Ovary (tissue), 9 donors: ENCODE measurements around the gene GNL3. TPM values are rescaled to one million over a fixed set of nuclear protein-coding genes. Genes with fewer than 3 reads are reported as not detected.

Experiments
- DNase-seq, 5 donors: peaks; one replicate each; pipeline ENCODE4 v3.0.0-alpha.2; 2019 to 2020
- H3K27ac ChIP-seq, 2 donors: fragments of 200-600 bp; one replicate each; pipeline versions ENCODE4 v1.5.1 to v1.8.0; 2019 to 2022
- H3K27me3 ChIP-seq: fragments of 200-600 bp; one replicate; pipeline ENCODE4 v1.8.0; 2022
- H3K36me3 ChIP-seq: fragments of 200-600 bp; sonication (generic); one replicate; pipeline ENCODE4 v1.5.1; 2019
- H3K4me1 ChIP-seq: one replicate; pipeline ENCODE4 v1.8.1; 2013; ENCODE audit warnings: mild to moderate bottlenecking, moderate library complexity; ENCODE audit not compliant: insufficient read depth
- H3K4me3 ChIP-seq: fragments of 200-600 bp; sonication (generic); one replicate; pipeline ENCODE4 v1.5.1; 2017
- H3K9me3 ChIP-seq, 2 donors: fragments of 200-600 bp in 1 of 2; sonication (generic) in 1 of 2; one replicate each; pipeline versions ENCODE4 v1.5.1 to v1.8.1; 2013 to 2019; ENCODE audit warnings: mild to moderate bottlenecking in 1 of 2, moderate library complexity in 1 of 2
- EP300 ChIP-seq: sonication (generic); formaldehyde crosslinking; IDR thresholded peaks from one replicate; pipeline ENCODE4 v1.6.1; 2017; ENCODE audit warnings: antibody characterized with exemption
- POLR2A ChIP-seq: fragments of 450-650 bp; IDR thresholded peaks from one replicate; pipeline ENCODE4 v1.6.1; 2017; ENCODE audit warnings: antibody characterized with exemption, mild to moderate bottlenecking, moderate library complexity
- WGBS, 3 donors: extraction: QIAGEN DNeasy Blood & Tissue Kit in 1 of 3; methylation state at CpG; one replicate each; pipeline versions ENCODE4 v1.1.5 to v1.1.7; 2013 to 2017; 5-methylcytosine and 5-hydroxymethylcytosine counted together
- intact Hi-C, 4 donors: fragments of 100-400 bp; cut with DNase I; formaldehyde crosslinking; loops; one replicate each; pipeline versions ENCODE4 v1.11.0 to v1.15.1; 2022 to 2023
- polyA plus RNA-seq, 2 donors: library from polyadenylated mRNA; stranded (reverse); fragments of 200-250 nt in 1 of 2; fragments of 350-450 nt in 1 of 2; fragmentation: Illumina TruSeq in 1 of 2; extraction: RNeasy Lipid Tissue Mini Kit (QIAGEN cat#74804) in 1 of 2; gene quantifications; one replicate each; pipeline ENCODE4 v1.2.3, GENCODE V29; 2013 to 2014
- total RNA-seq, 7 donors: library from RNA; depleted of rRNA in 2 of 7; stranded (reverse); fragments of >200 nt in 2 of 7; fragmentation: NEBNext Ultra II Directional in 3 of 7; extraction: Animal tissue kit (Norgen Biotek cat#: 25700) in 3 of 7; gene quantifications; one replicate each; pipeline versions ENCODE4 v1.1.0 to v1.2.4, GENCODE V29; 2016 to 2023
- TF ChIP-seq, protein P1 (sequence below), 3 donors: fragments of 450-650 bp in 2 of 3; fragments of 200-600 bp in 1 of 3; IDR thresholded peaks; one replicate each; pipeline versions ENCODE4 v1.5.1 to v1.8.0; 2016 to 2022; ENCODE audit warnings: antibody characterized with exemption in 3 of 3, mild to moderate bottlenecking in 1 of 3
- donor health status: DM: no; HTN: no; CAD: no; lungs with moderate emphysema.
- donor health status: DM: no; HTN: no; CAD: no.
- donor health status: Bipolar disorder and iron deficiency.
- donor health status: DM: yes; HTN: yes; CAD: no.
- donor health status: DM: no; HTN: no; CAD: no.
- donor health status: DM: yes; HTN: yes; CAD: no.

GNL3 gene
- total and polyA plus RNA-seq, 9 donors = 39.6 to 82.7 (median 59.3) TPM

DNA sequence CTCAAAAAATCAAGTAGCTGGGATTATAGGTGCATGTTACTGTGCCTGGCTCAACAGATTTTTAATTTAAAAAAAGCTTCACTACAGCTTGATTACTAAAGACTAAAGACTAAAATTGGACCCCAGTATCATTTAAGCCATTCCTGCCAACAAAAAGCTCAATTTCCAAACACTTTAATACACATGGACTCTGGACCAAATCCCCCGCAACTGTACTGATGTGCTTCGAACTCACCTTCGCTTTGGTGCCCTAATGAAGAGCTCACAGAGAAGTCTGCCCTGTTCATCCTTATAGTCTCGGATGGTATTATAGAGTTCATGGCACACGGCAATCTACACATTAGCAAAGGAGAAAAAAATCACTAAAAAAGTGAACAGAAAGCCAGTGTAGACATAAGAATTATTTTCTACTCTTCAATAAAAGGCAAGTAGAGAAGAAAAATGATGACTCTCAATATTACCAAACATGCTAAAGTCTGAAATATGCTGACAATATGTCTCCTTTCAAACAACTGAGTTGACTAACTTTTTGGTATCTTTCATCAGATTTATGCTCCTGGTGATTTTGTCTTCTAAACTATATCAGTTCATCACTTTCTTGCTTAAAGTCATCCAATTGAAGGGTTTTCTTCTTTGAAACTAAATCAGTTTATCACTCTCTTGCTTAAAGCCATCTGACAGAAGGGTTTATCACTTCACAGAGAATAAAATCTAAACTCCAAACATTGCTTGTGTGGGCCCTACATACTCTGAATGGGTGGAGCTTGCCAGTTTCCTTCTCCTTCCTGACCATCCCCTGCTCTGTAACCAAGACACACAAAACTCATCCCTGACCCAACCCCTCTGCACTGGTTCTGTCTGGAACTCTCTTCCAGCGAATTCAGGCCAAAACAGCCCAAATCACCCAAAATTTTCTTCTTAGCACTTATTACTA, 7.3 kb upstream of the GNL3 start:
- intact Hi-C loops = no loop called here

DNA sequence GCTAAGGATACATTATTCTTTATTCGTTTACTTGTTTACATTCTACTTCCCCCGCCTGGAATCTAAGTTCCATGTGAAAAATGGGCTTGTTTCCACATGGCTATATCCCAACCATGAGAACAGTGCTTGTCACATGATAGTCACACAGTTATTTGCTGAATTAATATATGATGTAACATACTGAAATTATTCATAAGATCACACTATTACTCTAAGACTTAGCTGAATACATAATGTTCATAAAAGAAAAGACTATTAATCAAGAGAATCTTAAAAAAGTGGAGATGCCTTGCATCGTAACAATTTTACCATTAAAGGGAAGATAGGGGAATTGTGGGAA, 6.7 kb upstream of the GNL3 start:
- no peaks in the 10 kb centered on the region for H3K9me3 ChIP-seq
- no peaks in the 10 kb centered on the region for H3K36me3 ChIP-seq
- no peaks in the 10 kb centered on the region for H3K27me3 ChIP-seq
- intact Hi-C loops = no loop called here
- WGBS, 3 donors = 52 to 66% (median 55%) methylated on average over 3 of the region's 3 CpGs
- no peak overlapping the region for H3K27ac ChIP-seq
- H3K4me1 ChIP-seq = peaks cover 8% of the 10 kb centered on the region
- no peak for DNase-seq
- TF ChIP-seq POLR2A (no peak), EP300 (no peak)
- TF ChIP-seq, protein P1, sequence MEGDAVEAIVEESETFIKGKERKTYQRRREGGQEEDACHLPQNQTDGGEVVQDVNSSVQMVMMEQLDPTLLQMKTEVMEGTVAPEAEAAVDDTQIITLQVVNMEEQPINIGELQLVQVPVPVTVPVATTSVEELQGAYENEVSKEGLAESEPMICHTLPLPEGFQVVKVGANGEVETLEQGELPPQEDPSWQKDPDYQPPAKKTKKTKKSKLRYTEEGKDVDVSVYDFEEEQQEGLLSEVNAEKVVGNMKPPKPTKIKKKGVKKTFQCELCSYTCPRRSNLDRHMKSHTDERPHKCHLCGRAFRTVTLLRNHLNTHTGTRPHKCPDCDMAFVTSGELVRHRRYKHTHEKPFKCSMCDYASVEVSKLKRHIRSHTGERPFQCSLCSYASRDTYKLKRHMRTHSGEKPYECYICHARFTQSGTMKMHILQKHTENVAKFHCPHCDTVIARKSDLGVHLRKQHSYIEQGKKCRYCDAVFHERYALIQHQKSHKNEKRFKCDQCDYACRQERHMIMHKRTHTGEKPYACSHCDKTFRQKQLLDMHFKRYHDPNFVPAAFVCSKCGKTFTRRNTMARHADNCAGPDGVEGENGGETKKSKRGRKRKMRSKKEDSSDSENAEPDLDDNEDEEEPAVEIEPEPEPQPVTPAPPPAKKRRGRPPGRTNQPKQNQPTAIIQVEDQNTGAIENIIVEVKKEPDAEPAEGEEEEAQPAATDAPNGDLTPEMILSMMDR (IDR thresholded peaks at IDR 0.05) = no peak
- no peak overlapping the region for H3K4me3 ChIP-seq

More for the DNA sequence above, 7.3 kb upstream of the GNL3 start:
- 89 to 94% (median 93%) methylated on average over 6 of the region's 6 CpGs for WGBS, 3 donors
- Histone ChIP-seq H3K27me3 (no peaks in the 10 kb centered on the region), H3K36me3 (no peaks in the 10 kb centered on the region), H3K4me1 (peaks cover 6% of the 10 kb centered on the region), H3K9me3 (no peaks in the 10 kb centered on the region), H3K4me3 (no peak overlapping the region), H3K27ac (no peak overlapping the region)
- TF ChIP-seq, protein P1 (IDR thresholded peaks at IDR 0.05) = no peak
- no peak for TF ChIP-seq EP300
- no peak for TF ChIP-seq POLR2A
- DNase-seq = no peak

GRCh38 chr3:52679811-52680210, 6.0 kb upstream of the GNL3 start:
- Histone ChIP-seq H3K9me3 (no peaks in the 10 kb centered on the region), H3K27me3 (no peaks in the 10 kb centered on the region), H3K4me3 (no peak overlapping the region), H3K27ac (peak overlapping the region in 1 of 2 donors; percentile 50), H3K4me1 (peaks cover 8% of the 10 kb centered on the region), H3K36me3 (no peaks in the 10 kb centered on the region)
- DNase-seq = no peak
- TF ChIP-seq EP300 (no peak), POLR2A (no peak)
- TF ChIP-seq, protein P1 (IDR thresholded peaks at IDR 0.05) = no peak
- 70 to 81% (median 78%) methylated on average over 1 of the region's 1 CpG for WGBS, 3 donors
- intact Hi-C loops = loop anchor here in 1 of 4 donors (10.0 kb wide), 1 partner anchor 145 kb away; the partner anchor contains the start of genes NT5DC2 and UQCC5

- intact Hi-C loops = loop anchor here in 1 of 4 donors (10.0 kb wide), 1 partner anchor 147 kb away; the partner anchor contains the start of genes NT5DC2 and UQCC5
- Histone ChIP-seq H3K4me3 (no peak overlapping the region), H3K4me1 (peaks cover 8% of the 10 kb centered on the region), H3K9me3 (no peaks in the 10 kb centered on the region), H3K27me3 (no peaks in the 10 kb centered on the region), H3K36me3 (no peaks in the 10 kb centered on the region), H3K27ac (peak overlapping the region in 1 of 2 donors; percentile 54)
- 19 to 27% (median 20%) methylated on average over 3 of the region's 3 CpGs for WGBS, 3 donors
- no peak for TF ChIP-seq EP300
- DNase-seq = no peak
These were observed 4.2 kb upstream of the GNL3 start for GRCh38 chr3:52681596-52681995.

DNA sequence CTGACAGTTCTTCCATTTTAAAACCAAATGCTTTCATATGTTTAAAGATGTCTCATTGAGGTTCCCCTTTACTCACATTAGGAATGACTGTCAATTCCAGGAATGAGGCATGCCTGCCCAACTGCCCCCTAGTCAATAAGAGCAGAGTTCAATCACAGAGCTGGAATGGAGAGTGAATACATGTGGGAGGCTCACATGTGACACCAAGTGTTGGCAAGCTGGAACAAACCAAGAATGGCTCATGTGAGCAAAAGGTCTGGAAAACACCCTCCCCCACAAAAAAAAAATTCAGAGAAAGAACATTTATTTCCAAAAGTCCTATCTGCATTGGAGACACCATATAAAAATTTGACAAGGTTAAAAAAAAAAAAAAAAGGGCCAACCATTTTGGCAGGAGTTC, 3.8 kb upstream of the GNL3 start:
- TF ChIP-seq, protein P1 (IDR thresholded peaks at IDR 0.05) = peak in 1 of 3 donors; percentile 18
- TF ChIP-seq POLR2A (no peak), EP300 (no peak)
- H3K4me3 ChIP-seq = no peak overlapping the region
- H3K27me3 ChIP-seq = no peaks in the 10 kb centered on the region
- intact Hi-C loops = loop anchor here in 1 of 4 donors (10.0 kb wide), 1 partner anchor 147 kb away; the partner anchor contains the start of genes NT5DC2 and UQCC5
- H3K9me3 ChIP-seq = no peaks in the 10 kb centered on the region
- peak in 4 of 5 donors; percentile 42 to 53 (median 48) for DNase-seq
- no peaks in the 10 kb centered on the region for H3K36me3 ChIP-seq
- peaks cover 10% of the 10 kb centered on the region for H3K4me1 ChIP-seq
- peak overlapping the region in 1 of 2 donors; percentile 54 for H3K27ac ChIP-seq
